ENCODE data around the gene PIM1.

GRCh38 chr6:37208793-37209192 is 38.8 kb downstream of the PIM1 start:
- no peak for TF ChIP-seq HDAC2 (IDR thresholded peaks at IDR 0.05)
- no peak for TF ChIP-seq ZNF207 (IDR thresholded peaks at IDR 0.05; ENCODE audit: borderline replicate concordance)
- no peak for TF ChIP-seq FOXK2 (IDR thresholded peaks at IDR 0.05)
- no peak for TF ChIP-seq CTCF (IDR thresholded peaks at IDR 0.05 in 2 of 3, conservative IDR thresholded peaks at IDR 0.05 in 1 of 3; ENCODE audit: control insufficient read depth in 2 of 3, extremely low read depth in 1 of 3, insufficient read depth in 1 of 3, low read depth in 3 of 3, low read length in 3 of 3)
- TF ChIP-seq MYC (IDR thresholded peaks at IDR 0.05; ENCODE audit: insufficient read depth, insufficient read length, insufficient replicate concordance, low read length, severe bottlenecking) = no peak
- TF ChIP-seq, protein P1, sequence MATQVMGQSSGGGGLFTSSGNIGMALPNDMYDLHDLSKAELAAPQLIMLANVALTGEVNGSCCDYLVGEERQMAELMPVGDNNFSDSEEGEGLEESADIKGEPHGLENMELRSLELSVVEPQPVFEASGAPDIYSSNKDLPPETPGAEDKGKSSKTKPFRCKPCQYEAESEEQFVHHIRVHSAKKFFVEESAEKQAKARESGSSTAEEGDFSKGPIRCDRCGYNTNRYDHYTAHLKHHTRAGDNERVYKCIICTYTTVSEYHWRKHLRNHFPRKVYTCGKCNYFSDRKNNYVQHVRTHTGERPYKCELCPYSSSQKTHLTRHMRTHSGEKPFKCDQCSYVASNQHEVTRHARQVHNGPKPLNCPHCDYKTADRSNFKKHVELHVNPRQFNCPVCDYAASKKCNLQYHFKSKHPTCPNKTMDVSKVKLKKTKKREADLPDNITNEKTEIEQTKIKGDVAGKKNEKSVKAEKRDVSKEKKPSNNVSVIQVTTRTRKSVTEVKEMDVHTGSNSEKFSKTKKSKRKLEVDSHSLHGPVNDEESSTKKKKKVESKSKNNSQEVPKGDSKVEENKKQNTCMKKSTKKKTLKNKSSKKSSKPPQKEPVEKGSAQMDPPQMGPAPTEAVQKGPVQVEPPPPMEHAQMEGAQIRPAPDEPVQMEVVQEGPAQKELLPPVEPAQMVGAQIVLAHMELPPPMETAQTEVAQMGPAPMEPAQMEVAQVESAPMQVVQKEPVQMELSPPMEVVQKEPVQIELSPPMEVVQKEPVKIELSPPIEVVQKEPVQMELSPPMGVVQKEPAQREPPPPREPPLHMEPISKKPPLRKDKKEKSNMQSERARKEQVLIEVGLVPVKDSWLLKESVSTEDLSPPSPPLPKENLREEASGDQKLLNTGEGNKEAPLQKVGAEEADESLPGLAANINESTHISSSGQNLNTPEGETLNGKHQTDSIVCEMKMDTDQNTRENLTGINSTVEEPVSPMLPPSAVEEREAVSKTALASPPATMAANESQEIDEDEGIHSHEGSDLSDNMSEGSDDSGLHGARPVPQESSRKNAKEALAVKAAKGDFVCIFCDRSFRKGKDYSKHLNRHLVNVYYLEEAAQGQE (IDR thresholded peaks at IDR 0.05; ENCODE audit: low read depth, low read length) = no peak
